ENCODE measurements around the gene SERTAD2. TPM values are rescaled to one million over a fixed set of nuclear protein-coding genes. Genes with fewer than 3 reads are reported as not detected.

The SERTAD2 gene
- total and polyA plus RNA-seq, 2 experiments from 2014 or later, result 12.0 to 21.2 TPM

DNA sequence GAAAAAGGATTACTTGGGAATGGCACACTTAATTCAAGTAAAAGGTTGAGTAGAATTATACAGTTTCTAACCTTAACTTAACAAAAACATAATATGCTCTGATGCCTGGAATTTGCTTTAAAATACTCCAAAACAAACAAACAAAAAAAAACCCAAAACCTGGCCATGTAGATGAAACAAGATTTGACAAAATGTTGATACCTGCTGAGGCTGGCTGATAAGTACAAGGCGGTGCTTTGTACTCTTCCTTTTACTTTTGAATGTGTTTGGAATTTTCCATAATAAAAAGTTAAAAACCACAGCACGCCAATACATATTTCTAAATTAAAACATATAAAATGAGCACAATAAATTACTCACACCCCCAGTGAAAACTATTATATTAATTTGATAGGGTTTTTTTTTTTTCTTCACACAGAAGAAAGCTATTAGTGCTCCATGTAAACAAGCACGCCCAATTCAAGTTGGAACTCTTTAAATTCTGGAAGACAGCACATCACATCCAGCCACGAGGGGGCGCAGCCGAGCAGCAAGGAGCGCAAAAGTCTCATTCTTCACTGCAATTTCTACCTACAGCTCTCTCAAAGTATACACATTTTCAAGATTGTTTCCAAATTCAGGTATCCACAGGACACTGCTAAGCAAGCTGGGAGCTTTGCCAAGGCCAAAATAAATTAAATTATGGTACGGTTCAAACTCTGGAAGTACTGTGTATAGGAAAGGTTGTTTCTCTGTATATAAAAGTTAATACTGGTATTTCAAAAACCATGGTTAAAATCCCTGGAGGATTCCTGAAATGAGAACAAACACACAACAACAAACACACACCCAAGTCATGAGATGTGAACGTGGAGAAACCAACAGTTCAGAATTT lies 7.5 kb downstream of the SERTAD2 start:
- Histone ChIP-seq H3K9me3 (ENCODE audit: low read depth) (no peaks in the 10 kb centered on the region), H3K27me3 (no peaks in the 10 kb centered on the region), H3K4me3 (no peak overlapping the region), H3K27ac (peak overlapping the region; percentile 45), H3K36me3 (no peaks in the 10 kb centered on the region), H3K4me1 (ENCODE audit: low read depth) (peaks cover 63% of the 10 kb centered on the region)
- peak; percentile 83 to 87 for DNase-seq (ENCODE audit: low read depth in 1 of 2, low spot score in 1 of 2)
- TF ChIP-seq, protein P1, sequence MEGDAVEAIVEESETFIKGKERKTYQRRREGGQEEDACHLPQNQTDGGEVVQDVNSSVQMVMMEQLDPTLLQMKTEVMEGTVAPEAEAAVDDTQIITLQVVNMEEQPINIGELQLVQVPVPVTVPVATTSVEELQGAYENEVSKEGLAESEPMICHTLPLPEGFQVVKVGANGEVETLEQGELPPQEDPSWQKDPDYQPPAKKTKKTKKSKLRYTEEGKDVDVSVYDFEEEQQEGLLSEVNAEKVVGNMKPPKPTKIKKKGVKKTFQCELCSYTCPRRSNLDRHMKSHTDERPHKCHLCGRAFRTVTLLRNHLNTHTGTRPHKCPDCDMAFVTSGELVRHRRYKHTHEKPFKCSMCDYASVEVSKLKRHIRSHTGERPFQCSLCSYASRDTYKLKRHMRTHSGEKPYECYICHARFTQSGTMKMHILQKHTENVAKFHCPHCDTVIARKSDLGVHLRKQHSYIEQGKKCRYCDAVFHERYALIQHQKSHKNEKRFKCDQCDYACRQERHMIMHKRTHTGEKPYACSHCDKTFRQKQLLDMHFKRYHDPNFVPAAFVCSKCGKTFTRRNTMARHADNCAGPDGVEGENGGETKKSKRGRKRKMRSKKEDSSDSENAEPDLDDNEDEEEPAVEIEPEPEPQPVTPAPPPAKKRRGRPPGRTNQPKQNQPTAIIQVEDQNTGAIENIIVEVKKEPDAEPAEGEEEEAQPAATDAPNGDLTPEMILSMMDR (IDR thresholded peaks at IDR 0.05; ENCODE audit: low read depth, low read length), result peak; percentile 92

DNA sequence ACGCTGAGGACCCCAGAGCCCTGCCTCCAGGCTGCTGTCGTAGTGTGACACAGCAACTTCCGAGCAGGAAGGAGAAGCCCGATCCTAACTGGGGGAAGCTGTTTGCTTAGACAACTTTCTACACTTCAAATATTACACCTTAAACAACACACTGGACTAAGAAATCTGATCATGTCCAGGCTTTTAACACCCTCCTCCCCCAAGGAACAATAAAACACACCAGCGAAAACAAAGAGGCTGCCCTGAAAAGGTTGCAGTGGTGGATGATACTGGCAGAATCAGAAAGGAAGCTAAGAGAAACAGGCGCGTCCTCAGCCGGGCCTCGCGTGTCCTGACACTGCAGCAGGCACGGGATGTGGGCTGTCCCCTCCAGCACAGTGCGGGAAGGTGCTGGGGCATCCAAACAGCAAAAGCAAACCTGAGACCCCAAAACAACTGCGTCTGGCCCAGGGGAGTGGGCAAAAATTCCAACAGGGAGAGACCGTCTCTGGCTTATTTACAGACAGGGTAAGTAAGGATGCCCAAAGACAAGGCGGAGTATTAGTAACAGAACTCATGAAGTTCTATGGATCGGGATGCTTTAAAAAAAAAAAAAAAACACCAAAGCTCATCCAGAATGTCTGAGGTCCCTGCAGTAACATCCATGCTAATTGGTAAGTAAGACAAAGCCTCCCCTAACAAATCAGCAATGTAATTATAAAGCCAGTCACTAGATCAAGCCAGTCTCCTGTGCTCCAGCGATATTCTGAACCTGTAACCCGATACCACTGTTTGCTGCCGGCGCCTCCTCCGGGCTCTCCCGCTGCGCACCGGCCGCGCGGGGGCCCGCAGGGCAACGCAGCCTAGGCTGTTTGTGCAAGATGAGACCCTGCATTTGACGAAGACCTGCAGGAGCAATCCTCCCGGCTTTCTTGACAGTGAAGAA lies 9.0 kb downstream of the SERTAD2 start:
- H3K4me1 ChIP-seq (ENCODE audit: low read depth), result peaks cover 64% of the 10 kb centered on the region
- TF ChIP-seq, protein P1 (IDR thresholded peaks at IDR 0.05; ENCODE audit: low read depth, low read length), result peak; percentile 16

DNA sequence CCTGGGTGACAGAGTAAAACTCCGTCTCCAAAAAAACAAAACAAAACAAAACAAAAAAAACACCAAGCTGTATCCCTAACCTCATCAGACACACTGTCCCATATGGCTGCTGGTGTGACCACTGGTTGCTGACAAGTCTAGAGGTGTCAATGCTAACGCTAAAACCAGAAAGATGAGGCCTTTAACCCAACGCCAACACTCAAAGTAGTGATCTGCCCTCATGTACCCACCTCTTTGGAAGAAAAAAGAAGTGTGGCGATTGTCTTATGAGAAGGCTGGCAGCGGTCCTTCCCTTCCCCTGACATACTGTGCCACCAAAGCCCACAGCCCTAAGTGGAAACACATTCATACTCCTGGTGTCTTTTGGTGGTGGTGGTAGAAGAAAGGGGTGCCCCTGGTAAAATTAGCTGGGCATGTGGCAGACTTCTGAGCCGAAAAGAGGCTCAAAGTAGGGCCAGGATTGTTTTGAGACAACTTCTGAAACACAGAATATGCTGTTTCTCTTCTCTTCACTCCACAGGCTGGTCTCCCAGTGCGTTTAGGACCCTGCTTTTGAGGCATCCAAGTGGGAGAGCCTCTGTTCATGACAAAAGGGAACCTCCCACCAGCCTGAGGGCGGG lies 9.8 kb downstream of the SERTAD2 start:
- H3K36me3 ChIP-seq, result no peaks in the 10 kb centered on the region
- no peaks in the 10 kb centered on the region for H3K27me3 ChIP-seq
- no peak for DNase-seq (ENCODE audit: low read depth in 1 of 2, low spot score in 1 of 2)
- peak overlapping the region; percentile 40 for H3K4me3 ChIP-seq
- no peaks in the 10 kb centered on the region for H3K9me3 ChIP-seq (ENCODE audit: low read depth)
- TF ChIP-seq, protein P1 (IDR thresholded peaks at IDR 0.05; ENCODE audit: low read depth, low read length), result no peak
- H3K4me1 ChIP-seq (ENCODE audit: low read depth), result peaks cover 61% of the 10 kb centered on the region
- H3K27ac ChIP-seq, result peak overlapping the region; percentile 91

More for the DNA sequence above, 9.0 kb downstream of the SERTAD2 start:
- H3K4me3 ChIP-seq, result peak overlapping the region; percentile 40
- no peaks in the 10 kb centered on the region for H3K36me3 ChIP-seq
- H3K27ac ChIP-seq, result peak overlapping the region; percentile 91
- DNase-seq (ENCODE audit: low read depth in 1 of 2, low spot score in 1 of 2), result peak; percentile 84 to 89
- no peaks in the 10 kb centered on the region for H3K27me3 ChIP-seq
- H3K9me3 ChIP-seq (ENCODE audit: low read depth), result no peaks in the 10 kb centered on the region

DNA sequence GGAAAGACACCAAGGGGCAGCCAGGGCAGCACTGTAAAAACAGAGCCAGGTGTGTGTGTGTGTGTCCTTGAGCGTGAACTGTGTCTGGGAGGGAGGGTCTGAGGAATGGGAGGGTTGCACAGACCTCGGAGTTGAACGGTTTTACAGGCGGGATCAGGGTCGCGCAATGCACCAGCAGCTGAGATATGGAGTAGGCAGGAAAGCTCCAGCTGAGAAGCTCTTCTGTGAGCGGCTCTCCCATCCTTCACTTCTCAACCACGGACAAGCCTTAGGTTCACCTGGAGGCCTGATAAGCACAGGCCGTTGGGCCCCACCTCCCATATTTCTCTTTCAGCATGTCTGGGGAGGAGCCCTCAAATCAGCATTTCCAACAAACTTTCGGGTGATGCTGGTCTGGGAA lies 12.1 kb downstream of the SERTAD2 start:
- no peaks in the 10 kb centered on the region for H3K36me3 ChIP-seq
- H3K27ac ChIP-seq, result peak overlapping the region; percentile 19
- H3K4me1 ChIP-seq (ENCODE audit: low read depth), result peaks cover 49% of the 10 kb centered on the region
- no peak overlapping the region for H3K4me3 ChIP-seq
- TF ChIP-seq, protein P1 (IDR thresholded peaks at IDR 0.05; ENCODE audit: low read depth, low read length), result no peak
- no peaks in the 10 kb centered on the region for H3K27me3 ChIP-seq
- no peak for DNase-seq (ENCODE audit: low read depth in 1 of 2, low spot score in 1 of 2)
- no peaks in the 10 kb centered on the region for H3K9me3 ChIP-seq (ENCODE audit: low read depth)

Measured in cardiac muscle cell (in vitro differentiated cells and primary cell).